GM12873 (cell line): Measurements from ENCODE around the gene TMEM121.

Source experiments
- CTCF ChIP-seq: IDR thresholded peaks from 2 replicates; pipeline ENCODE4 v1.5.1; 2012; ENCODE audit warnings: low read depth, mild to moderate bottlenecking, moderate library complexity, low read length, control low read depth; ENCODE audit not compliant: insufficient read depth; ENCODE audit errors: missing control alignments

The TMEM121 gene

GRCh38 chr14:105498430-105499255 is 27.7 kb upstream of the TMEM121 start:
- no peak for TF ChIP-seq CTCF

- no peak for TF ChIP-seq CTCF
These were observed 26.9 kb upstream of the TMEM121 start for GRCh38 chr14:105499256-105500035.

- TF ChIP-seq CTCF, result no peak
These were observed 26.2 kb upstream of the TMEM121 start for GRCh38 chr14:105500036-105500725.

DNA sequence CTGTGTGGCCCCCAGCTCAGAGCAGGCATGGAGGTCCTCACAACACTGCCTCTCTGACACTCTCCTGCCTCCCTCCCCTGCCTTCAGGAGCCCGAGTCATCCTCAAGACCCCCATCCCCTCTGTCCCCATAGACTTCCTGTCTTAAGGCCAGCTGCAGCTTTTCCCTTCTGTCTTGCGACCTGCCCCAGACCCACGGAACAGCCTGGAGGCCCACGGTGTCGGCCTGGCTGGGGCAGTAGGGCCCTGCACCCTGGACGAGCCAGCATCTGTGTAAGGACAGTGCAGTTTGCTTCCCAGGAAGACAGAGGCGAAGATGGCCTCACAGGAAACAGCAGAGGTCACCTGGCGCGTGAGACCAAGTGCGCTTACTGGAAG is 25.7 kb upstream of the TMEM121 start:
- no peak for TF ChIP-seq CTCF

DNA sequence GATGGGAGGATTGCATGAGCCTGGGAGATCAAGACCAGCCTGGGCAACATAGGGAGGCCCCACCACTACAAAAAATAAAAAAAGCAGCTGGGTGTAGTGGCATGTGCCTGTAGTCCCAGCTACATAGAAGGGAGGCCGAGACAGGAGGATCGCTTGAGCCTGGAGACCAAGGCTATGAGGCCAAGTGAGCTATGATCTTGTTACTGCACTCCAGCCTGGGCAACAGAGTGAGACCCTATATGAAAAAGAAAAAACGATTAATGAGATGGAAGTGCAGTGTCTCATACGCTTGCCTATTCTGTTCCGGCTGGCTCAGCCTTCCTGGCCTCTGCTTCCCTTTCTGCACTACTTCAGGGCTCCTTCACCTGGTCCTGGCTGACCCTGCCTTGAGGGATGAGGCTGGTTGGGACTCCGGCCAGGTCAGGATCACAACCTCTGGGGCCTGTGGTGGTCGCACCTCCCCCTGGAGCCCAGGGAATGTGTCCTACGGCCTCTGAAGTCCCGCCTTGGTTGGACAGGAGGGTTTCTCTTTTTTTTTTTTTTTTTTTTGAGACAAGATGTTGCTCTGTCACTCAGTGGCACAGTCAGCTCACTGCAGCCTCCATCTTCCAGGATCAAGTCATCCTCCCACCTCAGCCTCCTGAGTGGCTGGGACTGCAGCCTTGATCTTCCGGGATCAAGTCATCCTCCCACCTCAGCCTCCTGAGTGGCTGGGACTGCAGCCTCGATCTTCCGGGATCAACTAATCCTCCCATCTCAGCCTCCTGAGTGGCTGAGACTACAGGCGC is 24.7 kb upstream of the TMEM121 start:
- TF ChIP-seq CTCF, result no peak

DNA sequence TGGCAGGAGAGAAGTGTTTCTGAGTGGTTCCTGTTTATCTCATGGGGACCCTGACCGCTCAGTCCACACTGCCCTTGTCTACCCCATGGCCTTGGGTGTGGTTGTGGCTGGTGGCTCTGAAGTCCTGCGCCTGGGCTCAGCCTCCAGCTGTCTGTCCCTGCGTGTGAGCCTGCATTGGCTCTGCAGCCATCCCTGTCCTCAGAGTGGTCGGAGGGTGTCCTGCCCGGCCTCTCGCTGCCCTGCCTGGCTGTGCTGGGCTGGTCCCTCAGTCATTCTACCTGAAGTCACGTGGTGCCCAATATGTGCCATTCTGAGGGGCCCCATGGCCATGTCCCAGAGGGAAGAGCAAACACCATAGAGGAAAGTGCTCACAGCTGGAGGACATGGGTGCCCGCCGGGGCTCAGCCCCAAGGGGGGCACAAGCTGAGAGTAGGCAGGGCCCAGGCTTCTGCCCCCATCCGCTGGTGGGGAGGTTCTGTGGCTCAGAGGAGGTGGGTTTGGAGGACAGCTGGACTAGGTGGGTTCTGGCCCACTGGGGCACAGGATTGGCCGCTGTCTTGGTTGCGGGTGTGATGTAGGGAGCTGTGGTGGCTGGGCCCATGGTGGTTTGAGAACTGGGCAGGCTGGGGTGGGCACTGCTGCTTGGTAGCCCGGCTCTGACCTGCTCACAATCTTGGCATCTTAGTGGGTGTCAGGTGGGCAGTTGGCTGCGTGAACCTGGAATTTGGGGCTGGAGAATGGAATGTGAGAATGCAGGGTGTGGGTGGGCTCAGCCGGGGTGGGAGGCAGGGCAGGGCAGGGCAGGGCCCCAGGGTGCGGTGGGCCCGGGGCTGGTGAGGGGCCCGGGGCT is 23.7 kb upstream of the TMEM121 start:
- no peak for TF ChIP-seq CTCF
